ENCODE measurements around the gene PCDHA5. TPM values are rescaled to one million over a fixed set of nuclear protein-coding genes. Genes with fewer than 3 reads are reported as not detected.
"Not testable (repeated sequence)": the region's sequence is repeated elsewhere in the genome, so short reads cannot be mapped to it uniquely, and the experiment has no call there.

Gene PCDHA5
- total and polyA plus RNA-seq, 2 donors (not counting 1 experiment from before 2014, with no cell fraction given): not detected

GRCh38 chr5:140822281-140822629 is 842 bp downstream of the PCDHA5 start:
- no peak for ATAC-seq (ENCODE audit: low read depth)
- ChIA-PET CTCF (no interaction called here), POLR2A (no interaction called here)
- Histone ChIP-seq H3K9me3 (ENCODE audit: control extremely low read depth in 1 of 3, control insufficient read depth in 2 of 3, insufficient read depth in 1 of 3, low read length in 2 of 3) (peaks cover 0 to 21% (median 2%) of the 10 kb centered on the region in 3 donors), H3K27ac (ENCODE audit: low read length in 2 of 2) (no peak overlapping the region), H2AFZ (ENCODE audit: insufficient read depth, low read depth, low read length, poor library complexity, severe bottlenecking) (no peak overlapping the region), H4K20me1 (ENCODE audit: control insufficient read depth, insufficient read depth, low read length, poor library complexity, severe bottlenecking) (no peaks in the 10 kb centered on the region), H3K4me2 (replicated peaks; ENCODE audit: low read depth, low read length, poor library complexity, severe bottlenecking) (no peak overlapping the region), H3K9ac (ENCODE audit: low read length) (no peak overlapping the region), H3K4me3 (ENCODE audit: control extremely low read depth in 1 of 5, extremely low read depth in 1 of 5, insufficient read depth in 1 of 5, low read depth in 2 of 5, low read length in 4 of 5) (no peak overlapping the region), H3K36me3 (replicated peaks in 1 of 2; ENCODE audit: control extremely low read depth in 1 of 2, control insufficient read depth in 1 of 2, extremely low read depth in 1 of 2, insufficient read depth in 2 of 2, low read length in 1 of 2) (no peaks in the 10 kb centered on the region), H3K79me2 (ENCODE audit: control insufficient read depth, insufficient read depth, low read length) (no peaks in the 10 kb centered on the region), H3K27me3 (replicated peaks in 1 of 4; ENCODE audit: control extremely low read depth in 1 of 4, control insufficient read depth in 3 of 4, insufficient read depth in 4 of 4, low read length in 3 of 4) (peaks cover 0 to 8% (median 1%) of the 10 kb centered on the region in 4 experiments), H3K4me1 (ENCODE audit: control insufficient read depth in 2 of 2, insufficient read depth in 2 of 2, low read length in 2 of 2) (no peaks in the 10 kb centered on the region)
- TF ChIP-seq CTCF (IDR thresholded peaks at IDR 0.05): no peak
- TF ChIP-seq EZH2 (IDR thresholded peaks at IDR 0.05; ENCODE audit: borderline replicate concordance, insufficient read depth, low read depth, low read length, poor library complexity, severe bottlenecking): no peak
- intact Hi-C loops (cut with micrococcal nuclease): no loop called here
- no peak for DNase-seq
- Mint-ChIP-seq H3K27ac (no peak overlapping the region), H3K4me3 (no peak overlapping the region), H3K9me3 (ENCODE audit: insufficient read depth) (no peaks in the 10 kb centered on the region), H3K27me3 (peaks cover 15% of the 10 kb centered on the region), H3K4me1 (no peaks in the 10 kb centered on the region)
- 11% methylated on average over 3 of the region's 6 CpGs for WGBS (ENCODE audit: insufficient coverage)

GRCh38 chr5:140822969-140823368 is 1.6 kb downstream of the PCDHA5 start:
- H3K79me2 ChIP-seq (ENCODE audit: control insufficient read depth, insufficient read depth, low read length); ATAC-seq (ENCODE audit: low read depth); H3K27me3 ChIP-seq (replicated peaks in 1 of 4; ENCODE audit: control extremely low read depth in 1 of 4, control insufficient read depth in 3 of 4, insufficient read depth in 4 of 4, low read length in 3 of 4); H3K4me3 Mint-ChIP-seq; H3K36me3 ChIP-seq (replicated peaks in 1 of 2; ENCODE audit: control extremely low read depth in 1 of 2, control insufficient read depth in 1 of 2, extremely low read depth in 1 of 2, insufficient read depth in 2 of 2, low read length in 1 of 2); H3K4me3 ChIP-seq (ENCODE audit: control extremely low read depth in 1 of 5, extremely low read depth in 1 of 5, insufficient read depth in 1 of 5, low read depth in 2 of 5, low read length in 4 of 5); H3K4me1 ChIP-seq (ENCODE audit: control insufficient read depth in 2 of 2, insufficient read depth in 2 of 2, low read length in 2 of 2); H3K9ac ChIP-seq (ENCODE audit: low read length); H2AFZ ChIP-seq (ENCODE audit: insufficient read depth, low read depth, low read length, poor library complexity, severe bottlenecking); H4K20me1 ChIP-seq (ENCODE audit: control insufficient read depth, insufficient read depth, low read length, poor library complexity, severe bottlenecking); CTCF ChIA-PET; intact Hi-C loops (cut with micrococcal nuclease); H3K27ac Mint-ChIP-seq; DNase-seq; POLR2A ChIA-PET; H3K27ac ChIP-seq (ENCODE audit: low read length in 2 of 2); H3K9me3 Mint-ChIP-seq (ENCODE audit: insufficient read depth); H3K4me2 ChIP-seq (replicated peaks; ENCODE audit: low read depth, low read length, poor library complexity, severe bottlenecking); H3K4me1 Mint-ChIP-seq: not testable (repeated sequence)
- WGBS (ENCODE audit: insufficient coverage): 71% methylated on average over 47 of the region's 48 CpGs
- H3K9me3 ChIP-seq (ENCODE audit: control extremely low read depth in 1 of 3, control insufficient read depth in 2 of 3, insufficient read depth in 1 of 3, low read length in 2 of 3): peaks cover 0 to 23% (median 2%) of the 10 kb centered on the region in 3 donors
- H3K27me3 Mint-ChIP-seq: peaks cover 11% of the 10 kb centered on the region
